Measurements from ENCODE around the gene ELMOD1. TPM values are rescaled to one million over a fixed set of nuclear protein-coding genes. Genes with fewer than 3 reads are reported as not detected.

The ELMOD1 gene
- total and polyA plus RNA-seq, 10 of the 15 experiments (the other 5 are each of a cell fraction or from before 2014, with no cell fraction given) = not detected

- no peak overlapping the region for H3K4me2 ChIP-seq (ENCODE audit: control insufficient read depth, insufficient read depth)
- FAIRE-seq = peak; percentile 93
- H3K9me3 ChIP-seq (replicated peaks; ENCODE audit: control insufficient read depth, insufficient read depth, low read length) = no peaks in the 10 kb centered on the region
- 50% methylated on average over 6 of the region's 6 CpGs for WGBS (ENCODE audit: insufficient coverage, insufficient replicate concordance, low lambda C conversion rate, missing lambda C conversion rate)
- no peaks in the 10 kb centered on the region for H3K79me2 ChIP-seq (ENCODE audit: control insufficient read depth, insufficient read depth, low read length)
- no peaks in the 10 kb centered on the region for H4K20me1 ChIP-seq (ENCODE audit: control insufficient read depth, insufficient read depth)
- in situ Hi-C loops (cut with MboI) (no loop called here), intact Hi-C loops (cut with micrococcal nuclease; ENCODE audit: unreplicated experiment) (loop anchor here (1.0 kb wide), 1 partner anchor 140 kb away; no protein-coding TSS in a partner anchor)
- H3K36me3 ChIP-seq (ENCODE audit: control insufficient read depth in 2 of 2, insufficient read depth in 2 of 2, low read length in 1 of 2) = peaks cover 2% of the 10 kb centered on the region in 2 experiments; a peak in 3 of 4 replicates
- no peak overlapping the region for H3K9ac ChIP-seq (ENCODE audit: control insufficient read depth, insufficient read depth, low read length)
- H2AFZ ChIP-seq (ENCODE audit: control insufficient read depth, low read depth, low read length) = no peak overlapping the region; the same call in 1 of the 2 replicates
- ChIA-PET RAD21 (ENCODE audit: unreplicated experiment) (interaction anchor here (0.8 to 4.3 kb wide), 9 partner anchors 9 to 221 kb away, joined by 3 to 33 read pairs (median 4); no protein-coding TSS in a partner anchor), POLR2A (interaction anchor here (0.7 kb wide), 1 partner anchor 140 kb away, joined by 4 read pairs; no protein-coding TSS in a partner anchor), CTCF (interaction anchor here (0.8 to 11.0 kb wide), 24 partner anchors 9 to 257 kb away, joined by 3 to 311 read pairs (median 5); partner anchors contain the start of genes ALKBH8 and CWF19L2), SMC1A (ENCODE audit: uncharacterized antibody, unreplicated experiment) (interaction anchor here (0.6 to 9.9 kb wide), 20 partner anchors 8 to 558 kb away, joined by 3 to 115 read pairs (median 4); partner anchors contain the start of gene ALKBH8)
- H3K27me3 ChIP-seq (replicated peaks in 1 of 2; ENCODE audit: control insufficient read depth in 2 of 2, insufficient read depth in 2 of 2, low read length in 1 of 2) = no peaks in the 10 kb centered on the region
- no peak overlapping the region for H3K27ac ChIP-seq (ENCODE audit: control insufficient read depth, insufficient read depth)
- no peak for DNase-seq (ENCODE audit: low read depth, low spot score)
- no peak overlapping the region for H3K4me3 ChIP-seq
- BruUV-seq (replicated peaks) = no TSS peak
- ATAC-seq = peak; percentile 78
- H3K4me1 ChIP-seq (ENCODE audit: control insufficient read depth, insufficient read depth, low read length) = no peaks in the 10 kb centered on the region
- TF ChIP-seq ASH2L (IDR thresholded peaks at IDR 0.05; ENCODE audit: borderline replicate concordance, low read depth) = no peak
- TF ChIP-seq RAD21 (IDR thresholded peaks at IDR 0.05; ENCODE audit: insufficient read depth, low read depth, low read length) = peak; percentile 81
- TF ChIP-seq CTCF (IDR thresholded peaks at IDR 0.05 in 2 of 3, conservative IDR thresholded peaks at IDR 0.05 in 1 of 3; ENCODE audit: control insufficient read depth in 2 of 3, extremely low read depth in 1 of 3, insufficient read depth in 1 of 3, low read depth in 3 of 3, low read length in 3 of 3) = peak; percentile 67 to 74 (median 71)
- TF ChIP-seq ZZZ3 (IDR thresholded peaks at IDR 0.05; ENCODE audit: control insufficient read depth, insufficient read length, low read depth) = no peak
- TF ChIP-seq ZNF592 (IDR thresholded peaks at IDR 0.05) = peak; percentile 21; the same call in 1 of the 2 replicates
- 0 out of 2 replicates have a peak, but pooled peaks have one; percentile 10 for TF ChIP-seq ATF2 (IDR thresholded peaks at IDR 0.05; ENCODE audit: low read length)
- TF ChIP-seq CBFB (IDR thresholded peaks at IDR 0.05; ENCODE audit: low read depth) = no peak
- TF ChIP-seq SMC3 (IDR thresholded peaks at IDR 0.05; ENCODE audit: borderline replicate concordance, low read length) = peak; percentile 69
- no peak for TF ChIP-seq ZBTB4 (CRISPR knock-in tag; IDR thresholded peaks at IDR 0.05)
- TF ChIP-seq MTA2 (IDR thresholded peaks at IDR 0.05; ENCODE audit: low read depth) = no peak
Observed at GRCh38 chr11:107549253-107549953, 41.5 kb upstream of the ELMOD1 start.

Measured in GM12878 (cell line).